ENCODE measurements around the gene SALL4.

GRCh38 chr20:51788822-51789221, 13.5 kb downstream of the SALL4 start:
- no peak for TF ChIP-seq CTCF (IDR thresholded peaks at IDR 0.05)
- TF ChIP-seq EZH2 (IDR thresholded peaks at IDR 0.05), result no peak
- no peak for TF ChIP-seq EZH2phosphoT487 (IDR thresholded peaks at IDR 0.05)

All from neural progenitor cell (in vitro differentiated cells).